Urothelium cell line (cell line): ENCODE data around the gene PLSCR4.

ENCODE experiments used
- DNase-seq: peaks from one replicate; pipeline ENCODE4 v3.0.0; 2011; ENCODE audit warnings: low spot score, mixed read lengths
- FAIRE-seq: peaks from 2 replicates; lab custom pipeline; 2011; peaks lifted over from hg19 to GRCh38; lab: Jason Lieb, UNC

PLSCR4 gene

DNA sequence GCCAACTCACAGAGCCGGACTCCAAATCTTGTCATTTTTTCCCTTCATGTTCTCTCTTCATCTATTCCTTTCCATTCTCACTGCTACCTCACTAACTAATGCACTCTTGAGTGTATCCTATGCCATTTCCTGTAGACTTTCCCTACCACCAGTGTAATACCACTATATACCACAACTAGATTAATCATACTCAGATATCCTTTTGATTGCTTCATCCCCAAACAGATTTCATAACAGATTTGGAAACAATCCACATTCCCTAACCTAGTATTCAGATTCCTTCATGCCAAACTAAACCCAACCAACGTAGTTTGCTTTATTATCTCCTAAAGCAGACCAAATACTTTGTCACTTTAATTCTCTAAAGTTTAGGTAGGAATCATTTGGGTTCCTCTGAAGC lies 87.3 kb downstream of the PLSCR4 start:
- FAIRE-seq (no peak), DNase-seq (peak; percentile 27)

DNA sequence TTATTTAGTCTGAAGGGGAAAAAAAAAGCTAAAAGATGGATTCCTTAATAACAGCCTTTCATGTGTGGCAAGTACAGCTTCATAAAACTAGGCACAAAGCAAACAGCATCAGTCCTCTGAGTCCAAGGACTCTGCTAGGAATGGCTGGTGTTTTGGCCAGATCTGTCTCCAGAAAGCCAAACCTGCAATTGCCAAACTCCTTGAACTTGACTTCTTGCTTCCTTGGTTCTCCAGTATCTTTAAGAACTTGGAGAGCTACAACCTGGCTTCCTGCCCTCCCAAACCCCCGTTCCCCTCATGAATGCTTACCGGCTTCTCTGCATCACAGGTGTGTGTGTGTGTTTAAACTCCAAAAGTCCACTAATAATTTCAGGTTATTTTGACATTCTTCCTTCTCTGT lies 88.3 kb downstream of the PLSCR4 start:
- FAIRE-seq (no peak), DNase-seq (no peak)

DNA sequence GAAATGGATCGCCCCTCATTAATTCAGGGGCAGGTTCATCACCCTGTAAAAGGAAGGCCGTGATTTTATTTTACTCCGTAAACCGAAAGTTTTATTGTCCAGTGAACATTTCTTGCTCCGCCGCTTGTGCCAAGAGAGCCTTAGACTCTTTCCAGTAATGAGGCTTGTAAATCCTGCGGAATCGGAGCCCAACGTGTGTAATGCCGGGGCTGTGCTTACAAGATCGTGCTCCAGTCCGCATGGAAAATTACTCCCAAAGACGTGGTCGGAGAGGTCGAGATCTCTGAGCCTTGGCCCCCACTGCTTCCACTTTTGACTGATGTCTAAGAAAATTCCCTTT lies 89.3 kb downstream of the PLSCR4 start:
- DNase-seq (no peak), FAIRE-seq (no peak)

DNA sequence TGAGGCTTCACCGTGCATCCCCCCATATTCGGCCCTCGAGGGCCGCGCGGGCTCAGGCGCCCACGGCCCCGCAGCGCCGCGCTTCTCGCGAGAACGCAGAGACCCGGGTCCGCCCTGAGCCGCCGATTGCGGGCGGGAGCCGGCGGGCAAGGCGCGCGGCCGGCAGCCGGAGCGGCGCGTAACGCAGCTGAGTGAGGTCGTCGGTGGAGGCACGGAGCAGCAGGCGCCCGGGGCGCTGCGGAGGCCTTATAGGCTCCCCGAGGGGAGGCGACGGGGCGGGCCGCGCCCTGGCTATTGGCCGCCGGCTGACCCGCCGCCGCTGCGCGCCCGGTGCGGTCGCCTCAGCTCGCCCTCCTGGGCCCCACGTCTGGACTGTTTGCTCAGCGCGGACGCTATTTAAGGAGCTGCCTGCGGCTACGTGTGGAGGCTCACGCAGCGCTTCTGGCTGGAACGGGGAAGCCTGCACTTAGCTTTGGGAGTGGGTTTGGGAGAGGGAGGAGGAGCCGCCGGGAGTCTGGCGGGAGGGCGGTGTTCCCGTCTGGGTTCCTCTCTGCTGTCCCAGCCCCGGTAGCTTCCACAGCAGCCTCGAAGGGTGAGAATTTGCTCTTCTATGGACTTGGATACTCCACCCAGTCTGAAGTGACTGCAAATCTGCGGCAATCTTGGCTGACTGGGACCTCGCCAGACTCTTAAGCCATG lies 89.8 kb downstream of the PLSCR4 start, which contains the start of gene PLOD2:
TSS of gene PLOD2 (minus strand) at position 221 of the 699 bp plus-strand sequence. CDS start at position 26, 195 bp downstream.
- FAIRE-seq = no peak

DNA sequence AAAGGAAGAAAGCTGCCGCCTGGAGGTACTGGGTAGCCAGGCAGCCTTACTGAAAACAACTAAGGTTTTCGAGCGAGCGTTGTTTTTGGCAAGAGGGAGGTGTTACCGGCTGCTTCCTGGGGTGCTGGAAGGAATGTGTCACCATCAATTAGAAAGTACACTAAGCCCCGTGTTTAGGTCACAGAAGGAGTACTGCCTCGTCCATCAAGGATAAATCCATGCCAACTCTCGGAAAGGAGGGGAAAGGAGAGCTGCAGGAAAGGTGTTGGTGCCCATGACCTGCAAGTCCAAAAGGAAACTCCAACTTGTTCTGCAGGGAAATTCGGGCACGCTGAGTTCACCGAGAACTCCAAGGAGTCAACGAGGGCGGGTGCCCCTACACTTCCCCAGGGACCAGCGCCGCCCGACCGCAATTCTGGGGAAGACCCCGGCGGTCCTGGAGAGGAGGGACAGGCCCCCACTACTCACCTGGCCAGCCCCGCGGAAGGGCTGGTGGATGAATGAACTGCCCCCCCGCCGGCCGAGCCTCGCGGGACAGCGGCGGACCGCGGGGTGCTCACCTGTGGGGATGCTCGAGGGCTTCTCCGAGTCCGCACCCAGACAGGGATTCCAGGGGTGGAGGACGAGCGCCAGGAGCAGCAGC lies 90.5 kb downstream of the PLSCR4 start:
- DNase-seq = peak; percentile 55
- no peak for FAIRE-seq

More for the DNA sequence above, 89.8 kb downstream of the PLSCR4 start, which contains the start of gene PLOD2:
- DNase-seq = peak; percentile 75

DNA sequence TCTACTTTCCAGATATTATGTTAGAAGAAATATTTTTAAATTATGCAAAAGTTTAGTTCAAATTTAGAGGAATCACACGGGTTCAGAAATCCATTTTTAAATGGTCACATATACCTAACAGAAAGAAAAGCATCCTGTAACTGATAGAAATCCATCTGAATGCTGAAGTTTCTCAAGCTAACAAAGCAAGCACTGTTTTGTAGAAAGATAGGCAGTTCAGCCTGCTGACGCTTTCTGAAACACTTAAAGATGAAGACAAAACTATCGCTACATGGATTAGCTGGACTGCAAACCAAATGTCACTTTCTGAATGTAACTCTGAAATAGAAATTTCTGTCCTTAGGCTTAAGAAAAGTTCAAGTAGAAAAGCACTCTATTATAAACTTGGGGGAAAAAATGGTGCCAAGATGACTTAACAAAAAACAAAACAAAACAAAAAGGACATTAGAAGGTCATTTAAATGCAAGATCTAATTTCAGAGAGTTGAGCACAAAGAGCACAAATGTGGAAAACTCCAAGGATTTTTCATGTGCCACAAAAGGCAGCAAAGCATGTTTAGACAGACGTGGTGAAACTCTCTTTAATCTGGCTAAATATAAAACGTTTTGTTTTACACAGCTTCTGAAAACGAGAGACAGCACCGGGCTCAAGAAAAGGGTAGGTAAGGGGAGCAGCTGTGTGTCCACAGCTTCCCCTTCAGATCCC lies 91.1 kb downstream of the PLSCR4 start:
- FAIRE-seq = no peak

DNA sequence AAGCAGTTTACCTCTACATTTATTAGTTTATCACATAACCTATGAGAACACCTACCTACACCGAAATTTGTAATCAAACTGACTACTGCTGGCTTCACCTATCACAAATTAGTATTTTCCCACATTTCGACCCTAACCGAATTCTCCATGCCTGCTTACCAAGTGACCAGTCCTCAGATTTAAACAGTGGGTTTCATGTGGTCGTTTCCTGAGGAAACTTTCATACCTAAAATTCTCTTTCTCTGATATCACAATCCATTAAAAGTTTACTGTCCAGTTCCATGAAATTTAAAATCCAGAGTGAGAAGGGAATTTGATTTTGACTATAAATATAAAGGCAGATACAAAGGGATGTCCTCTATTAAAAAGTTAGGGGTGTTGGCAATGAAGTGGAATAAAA lies 91.9 kb downstream of the PLSCR4 start:
- no peak for DNase-seq
- FAIRE-seq = no peak

More for the DNA sequence above, 91.1 kb downstream of the PLSCR4 start:
- no peak for DNase-seq

DNA sequence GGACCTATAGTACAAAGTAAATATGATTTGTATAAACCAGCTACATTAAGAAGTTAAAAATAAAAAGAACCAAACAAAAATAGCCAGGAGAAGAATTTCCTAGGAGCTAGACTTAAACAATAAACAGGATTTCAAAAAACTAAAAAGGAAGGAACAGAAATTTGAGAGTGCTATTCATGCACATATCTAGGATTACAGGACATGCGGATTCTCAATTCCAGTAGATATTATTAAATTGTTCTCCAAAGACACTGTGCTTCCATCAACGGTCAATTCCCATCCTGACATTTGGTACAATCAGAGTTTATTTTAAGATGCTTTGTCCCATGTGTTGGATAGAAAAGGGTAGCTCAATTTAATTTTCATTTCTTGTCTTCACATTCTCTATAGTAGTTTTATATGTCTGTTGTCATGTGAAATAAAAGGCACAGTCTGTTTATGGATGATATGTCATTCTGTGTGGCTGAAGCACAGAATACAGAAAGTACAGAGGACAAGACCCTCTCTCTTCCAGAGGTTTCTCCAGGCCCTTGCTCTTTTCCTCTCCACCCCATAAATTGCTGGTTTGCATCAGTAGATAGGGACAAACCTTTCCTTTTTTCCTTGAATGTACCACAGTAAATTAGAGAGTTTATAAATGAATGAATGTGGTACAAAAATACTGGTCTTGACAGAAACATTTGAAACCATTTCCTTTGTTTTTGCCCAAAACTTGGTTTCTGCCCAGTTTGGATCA lies 93.4 kb downstream of the PLSCR4 start:
- DNase-seq (no peak), FAIRE-seq (no peak)

DNA sequence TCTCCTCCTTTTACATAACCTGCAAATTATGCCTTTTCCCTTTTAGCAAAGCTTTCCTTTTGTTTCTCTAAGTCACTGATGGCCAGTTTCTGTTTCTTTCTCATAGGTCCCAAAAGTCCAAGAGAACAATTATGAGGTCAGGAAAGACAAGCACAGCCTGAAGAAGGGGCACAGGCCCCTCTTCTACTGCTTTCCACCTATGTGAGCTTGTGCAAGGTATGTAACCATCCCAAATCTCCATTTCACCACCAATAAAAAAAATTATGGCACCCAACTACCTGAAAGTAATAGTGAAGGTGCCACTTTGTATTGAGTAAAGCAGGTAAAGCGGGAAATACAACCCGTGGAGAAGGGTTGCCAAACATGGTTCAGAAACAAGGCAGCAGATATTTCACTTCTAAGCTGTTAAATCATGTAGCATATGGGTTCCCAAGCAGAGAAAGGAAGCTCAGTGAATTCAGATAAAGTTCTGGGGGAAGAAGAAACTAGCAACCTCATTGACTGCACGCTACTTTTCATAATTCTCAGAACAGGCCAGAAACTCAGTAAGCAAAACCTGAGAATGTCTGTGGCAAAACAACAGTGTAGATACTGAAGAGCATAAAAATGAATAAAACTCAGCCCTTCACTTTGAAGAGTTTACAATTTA lies 94.1 kb downstream of the PLSCR4 start:
- FAIRE-seq (no peak), DNase-seq (no peak)

DNA sequence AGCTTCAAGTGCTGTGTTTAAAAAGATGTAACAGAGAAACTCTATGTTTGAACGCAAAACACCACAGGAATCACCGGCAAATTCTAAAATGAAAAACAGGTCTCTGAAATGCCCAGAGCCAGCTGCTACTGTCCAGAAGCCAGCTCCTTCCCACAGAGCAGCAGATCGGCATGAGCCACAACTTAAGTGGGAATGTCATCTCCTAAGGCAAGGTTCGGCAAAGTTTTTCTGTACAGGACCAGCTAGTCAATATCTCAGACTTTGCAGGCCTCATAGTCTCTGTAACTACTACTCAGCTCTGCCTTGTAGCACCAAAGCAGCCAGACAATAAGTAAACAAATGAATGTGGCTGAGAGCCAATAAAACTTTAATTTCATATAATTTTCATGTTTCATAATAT lies 94.8 kb downstream of the PLSCR4 start:
- no peak for DNase-seq
- FAIRE-seq = no peak

DNA sequence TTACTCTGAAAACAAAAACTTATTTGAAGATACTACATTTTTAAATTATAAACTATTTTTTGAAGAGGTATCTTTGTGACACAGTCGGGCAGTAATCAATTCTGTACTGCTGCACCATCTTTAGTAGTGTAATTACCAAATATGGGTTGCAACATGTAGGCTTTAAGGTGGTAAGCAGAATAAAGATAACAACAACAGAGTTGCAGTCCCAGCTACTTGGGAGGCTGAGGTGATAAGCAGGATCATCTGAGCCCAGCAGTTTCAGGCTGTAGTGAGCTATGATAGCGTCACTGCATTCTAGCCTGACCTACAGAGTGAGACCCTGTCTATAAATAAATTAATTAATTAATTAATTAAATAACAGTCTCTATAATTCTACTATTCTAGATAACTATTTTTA lies 95.9 kb downstream of the PLSCR4 start:
- DNase-seq (no peak), FAIRE-seq (no peak)

DNA sequence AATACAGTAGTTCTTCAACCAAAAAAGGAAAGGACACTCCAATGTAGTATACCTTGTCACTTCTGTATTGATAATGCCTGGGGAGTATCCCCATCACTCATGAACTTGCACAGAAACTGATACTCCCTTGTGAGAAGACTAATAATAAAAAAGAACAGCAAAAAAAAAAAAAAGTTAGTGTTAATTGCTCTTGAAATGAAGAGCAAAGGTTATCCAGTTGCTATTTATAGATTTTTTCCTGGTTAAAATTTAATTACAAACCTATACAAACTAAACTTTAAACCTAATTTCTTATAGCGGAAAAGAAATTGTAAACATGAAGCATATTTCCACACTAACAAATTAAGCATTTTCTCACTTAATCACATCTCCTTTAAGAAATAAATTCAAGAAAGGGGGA lies 96.6 kb downstream of the PLSCR4 start:
- no peak for FAIRE-seq
- no peak for DNase-seq

DNA sequence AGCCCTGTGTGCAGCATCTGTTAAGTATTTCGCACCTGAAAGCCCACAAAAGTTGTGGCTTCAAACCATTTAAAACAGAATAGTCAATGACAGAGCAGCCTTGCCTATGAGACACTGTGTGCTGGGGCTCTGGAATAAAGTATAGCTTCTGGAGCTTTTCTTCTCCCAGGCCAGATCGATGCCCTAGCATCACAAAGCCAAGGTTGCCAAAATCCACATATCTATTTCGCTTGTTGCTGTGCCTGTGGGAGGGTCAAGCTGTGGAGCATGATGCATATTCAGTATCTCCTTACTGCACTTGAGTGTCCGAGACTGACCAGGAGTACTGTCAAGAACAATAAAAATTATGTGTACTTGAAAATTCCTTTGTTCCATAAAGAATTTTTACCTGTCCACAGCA lies 97.5 kb downstream of the PLSCR4 start:
- DNase-seq = no peak
- no peak for FAIRE-seq

DNA sequence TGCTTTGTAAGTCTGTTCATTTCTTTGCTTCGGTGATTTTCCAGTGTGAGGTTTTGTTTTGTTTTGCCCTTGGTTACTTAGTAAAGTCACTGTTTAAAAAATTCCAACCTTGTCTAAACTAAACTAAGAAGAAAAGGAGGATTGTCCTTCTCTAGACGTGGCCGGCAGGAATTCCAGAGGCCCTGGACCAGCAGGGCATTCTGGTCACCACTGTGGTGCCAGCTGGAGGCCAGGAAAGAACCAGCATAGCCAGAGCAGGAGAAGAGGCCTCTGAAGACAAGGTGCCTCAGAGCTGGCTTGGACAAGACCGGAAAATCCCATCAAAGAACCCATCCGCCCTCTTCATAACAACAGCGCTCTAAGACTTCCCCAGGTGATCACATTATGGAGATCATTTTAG lies 98.1 kb downstream of the PLSCR4 start:
- no peak for FAIRE-seq
- DNase-seq = no peak

DNA sequence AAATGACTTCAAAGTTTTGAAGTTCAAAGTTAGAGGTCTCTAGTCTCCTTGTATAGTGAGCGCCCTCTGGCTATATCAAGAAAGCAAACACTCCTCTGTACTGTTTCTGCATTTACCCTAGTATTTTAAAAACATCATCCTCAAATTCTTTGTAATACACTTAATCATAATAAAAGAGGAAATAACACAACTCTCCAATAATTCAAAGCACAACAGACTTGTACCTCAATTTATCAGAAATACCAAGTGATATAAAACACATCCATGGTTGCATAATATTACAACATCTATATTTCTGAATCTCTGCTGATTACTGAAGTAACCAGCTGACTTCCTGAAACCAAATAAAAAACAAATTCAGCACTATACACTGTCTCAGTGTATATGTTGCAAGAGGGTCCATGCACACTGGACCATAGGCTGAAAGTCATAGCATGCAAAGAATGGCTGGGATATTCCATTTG lies 102.4 kb downstream of the PLSCR4 start:
- DNase-seq = no peak
- FAIRE-seq = no peak

DNA sequence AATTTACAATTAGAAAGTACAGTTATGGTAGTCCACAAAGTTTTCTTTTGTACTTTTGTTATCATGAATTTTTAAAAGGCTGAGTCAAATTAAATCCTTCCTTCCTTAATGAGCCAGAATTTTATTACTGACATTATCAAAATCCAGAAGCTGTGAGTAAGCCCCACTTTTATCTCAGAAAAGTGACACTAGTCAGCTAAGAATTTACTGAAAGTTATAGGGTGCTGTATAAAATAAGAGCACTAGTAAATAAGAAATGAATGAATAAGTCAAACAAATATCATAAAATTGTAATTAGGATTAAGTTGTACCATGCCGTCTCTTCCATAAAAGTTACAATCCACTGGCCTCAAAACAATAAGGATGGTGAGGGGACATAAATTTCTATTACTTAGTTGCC lies 105.3 kb downstream of the PLSCR4 start:
- FAIRE-seq = no peak
- no peak for DNase-seq

DNA sequence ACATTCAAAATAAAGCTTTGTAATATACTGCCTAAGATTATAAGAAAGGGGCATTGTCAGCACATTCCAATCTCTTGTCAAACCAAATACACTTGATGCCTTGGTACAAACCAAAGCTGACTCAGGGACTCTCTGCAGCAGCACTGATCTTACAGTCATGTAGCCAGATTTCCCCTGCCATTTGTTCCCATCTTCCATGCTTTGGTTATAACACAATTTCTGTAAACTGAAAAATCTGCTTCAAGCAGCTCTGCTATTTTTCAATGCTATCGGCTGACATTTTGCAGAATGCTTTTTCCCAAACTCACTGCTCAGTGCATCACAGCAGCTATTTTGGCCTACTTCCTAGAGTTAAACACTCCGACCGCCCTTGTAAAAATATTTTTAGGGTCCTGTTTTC lies 108.1 kb downstream of the PLSCR4 start:
- no peak for FAIRE-seq
- no peak for DNase-seq
